GM15510 (cell line): ENCODE results near the gene TNP1.

Source experiments
- POLR2A ChIP-seq: IDR thresholded peaks from 3 replicates; pipeline ENCODE4 v1.6.1; 2011; ENCODE audit warnings: borderline replicate concordance; ENCODE audit not compliant: insufficient read length; ENCODE audit errors: extremely low read depth

Gene TNP1

GRCh38 chr2:216859944-216860343, at the start of gene TNP1:
Gene TNP1 (minus strand): TSS chr2:216860064. CDS start chr2:216860034, 30 bp downstream.
- TF ChIP-seq POLR2A: no peak

GRCh38 chr2:216908300-216908699, 48.4 kb upstream of the TNP1 start:
- TF ChIP-seq POLR2A: no peak

GRCh38 chr2:216905649-216906329, 45.9 kb upstream of the TNP1 start:
- no peak for TF ChIP-seq POLR2A

DNA sequence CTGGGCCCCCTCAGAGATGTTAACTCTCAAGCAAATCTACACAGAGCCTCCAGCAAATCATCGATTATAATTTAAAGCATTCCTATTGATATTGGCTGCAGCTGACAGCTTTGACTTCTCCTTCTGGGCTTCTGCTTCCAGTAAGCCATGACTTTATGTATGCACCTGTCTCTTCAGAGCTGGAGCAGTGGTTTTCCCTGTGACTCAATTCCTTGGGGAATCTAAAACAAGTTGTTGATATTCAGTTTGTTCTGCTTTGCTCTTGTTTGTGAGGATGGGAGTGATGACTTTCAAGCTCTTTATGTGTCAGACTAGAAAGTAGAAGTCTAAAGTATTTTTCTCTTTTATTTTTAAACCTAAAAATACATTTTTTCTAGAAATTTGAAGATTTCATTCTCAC, 45.1 kb upstream of the TNP1 start:
- no peak for TF ChIP-seq POLR2A

DNA sequence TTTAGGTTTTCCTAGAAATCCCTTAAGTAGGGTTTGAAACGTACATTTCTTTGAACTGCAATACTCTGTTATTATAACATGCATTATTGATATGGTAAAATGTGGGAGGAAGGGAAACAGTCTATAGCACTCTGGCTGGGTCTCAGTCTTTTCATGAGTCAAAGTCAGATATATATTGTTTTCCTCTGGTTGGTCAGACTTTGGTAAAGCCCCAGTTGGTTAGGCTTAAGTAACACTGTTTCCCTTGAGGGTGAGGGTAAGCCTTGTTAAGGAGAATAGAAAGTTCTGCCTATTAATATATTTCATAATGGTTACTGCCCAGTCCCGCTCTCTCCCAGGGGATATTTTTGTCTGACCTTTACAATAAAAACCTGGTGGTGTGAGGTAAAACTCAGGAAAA, 44.7 kb upstream of the TNP1 start:
- no peak for TF ChIP-seq POLR2A

DNA sequence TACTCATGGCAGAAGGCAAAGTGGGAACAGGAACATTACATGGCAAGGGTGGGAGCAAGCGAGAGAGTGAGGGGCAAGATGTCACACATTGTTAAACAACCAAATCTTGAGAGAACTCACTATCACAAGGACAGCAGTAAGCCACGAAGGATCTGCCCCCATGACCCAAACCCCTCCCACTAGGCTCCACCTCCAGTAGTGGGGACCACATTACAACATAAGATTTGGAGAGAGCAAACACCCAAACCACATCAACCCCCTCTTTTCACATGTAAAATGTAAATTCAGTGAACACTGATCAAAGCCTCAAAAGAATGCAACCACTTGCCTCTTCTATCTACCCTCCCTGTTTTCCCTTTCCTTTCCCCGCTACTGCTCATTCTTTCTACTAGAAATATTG, 43.6 kb upstream of the TNP1 start:
- no peak for TF ChIP-seq POLR2A

- no peak for TF ChIP-seq POLR2A
Observed at GRCh38 chr2:216901273-216901672, 41.4 kb upstream of the TNP1 start.

DNA sequence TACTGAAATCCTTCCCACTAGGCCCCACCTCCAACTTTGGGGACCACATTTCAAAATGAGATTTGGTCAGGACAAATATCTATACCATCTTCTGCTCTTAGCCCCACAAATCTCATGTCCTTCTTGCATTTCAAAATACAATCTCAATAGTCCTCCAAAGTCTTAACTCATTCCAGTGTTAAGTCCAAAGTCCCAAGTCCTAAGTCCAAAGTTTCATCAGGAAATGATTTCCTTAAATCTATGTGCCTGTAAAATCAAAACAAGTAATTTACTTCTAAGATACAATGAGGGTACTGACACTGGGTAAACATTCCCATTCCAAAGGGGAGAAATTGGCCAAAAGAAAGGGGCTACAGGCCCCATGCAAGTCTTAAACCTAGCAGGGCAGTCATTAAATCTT, 40.5 kb upstream of the TNP1 start:
- TF ChIP-seq POLR2A: no peak

DNA sequence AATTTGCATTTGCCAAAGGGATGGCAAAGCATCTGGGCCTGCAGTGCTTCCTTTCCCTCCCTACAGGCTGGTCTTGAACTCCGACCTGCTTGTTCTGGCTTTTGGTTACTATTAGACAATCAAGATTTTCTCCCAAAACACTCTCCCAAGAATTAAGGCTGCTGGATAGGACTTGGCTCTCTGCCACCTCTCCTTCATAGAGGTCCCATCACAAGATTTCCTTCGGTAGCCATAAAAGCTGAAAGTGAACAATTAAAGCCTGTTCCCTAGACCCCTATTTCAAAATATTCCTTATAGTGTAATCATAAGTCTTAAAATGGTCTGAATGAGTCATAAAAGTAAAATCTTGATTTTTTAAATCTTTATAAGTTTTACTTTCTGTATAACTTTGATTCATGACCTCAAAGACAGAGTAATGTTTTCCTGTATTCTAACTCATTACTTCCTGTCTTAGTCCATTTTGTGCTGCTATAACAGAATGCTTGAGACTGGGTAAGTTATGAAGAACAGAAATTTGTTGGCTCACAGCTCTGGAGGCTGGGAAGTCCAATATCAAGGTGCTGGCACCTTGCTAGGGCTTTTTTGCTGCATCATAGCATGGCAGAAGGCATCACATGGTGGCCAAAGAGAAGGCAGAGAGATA, 37.8 kb upstream of the TNP1 start:
- no peak for TF ChIP-seq POLR2A

DNA sequence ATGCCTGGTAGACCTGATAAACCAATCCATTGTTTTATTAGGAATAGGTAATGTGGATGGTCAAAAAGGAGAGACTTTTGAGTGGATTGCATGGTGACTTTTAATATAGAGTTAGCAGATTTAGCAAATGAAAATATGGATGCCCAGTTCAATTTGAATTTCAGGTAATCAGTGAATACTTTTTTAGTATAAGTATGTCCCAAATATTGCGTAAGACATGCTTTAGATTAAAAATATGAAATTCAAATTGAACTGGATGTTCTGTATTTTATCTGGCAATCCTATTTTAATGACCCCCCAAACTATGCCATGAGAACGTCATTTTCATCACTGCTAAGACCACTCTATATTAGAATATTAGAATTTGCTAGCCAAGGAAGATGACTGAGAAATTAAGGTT, 30.3 kb upstream of the TNP1 start:
- no peak for TF ChIP-seq POLR2A

- TF ChIP-seq POLR2A: no peak
Observed at GRCh38 chr2:216888887-216889622, 29.2 kb upstream of the TNP1 start.

DNA sequence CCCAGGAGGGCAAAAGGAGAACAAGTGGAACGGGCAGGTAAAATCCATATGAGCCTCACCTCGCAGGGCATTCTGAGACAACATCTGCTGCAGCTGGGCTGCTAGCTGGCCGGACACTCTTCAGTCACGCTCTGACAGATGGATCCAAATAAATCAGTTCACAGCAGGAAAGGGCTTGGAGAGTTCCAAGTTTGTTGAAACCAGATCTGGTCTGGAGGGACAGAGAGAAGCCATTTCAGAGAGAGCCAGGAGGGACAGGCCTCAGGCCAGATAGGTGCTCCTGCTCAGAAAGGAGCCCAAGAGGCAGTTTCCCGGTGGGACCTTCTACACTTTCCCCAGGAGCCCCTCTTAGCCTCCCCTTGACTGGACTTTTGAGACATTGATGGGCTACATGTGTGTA, 28.2 kb upstream of the TNP1 start:
- TF ChIP-seq POLR2A: no peak

DNA sequence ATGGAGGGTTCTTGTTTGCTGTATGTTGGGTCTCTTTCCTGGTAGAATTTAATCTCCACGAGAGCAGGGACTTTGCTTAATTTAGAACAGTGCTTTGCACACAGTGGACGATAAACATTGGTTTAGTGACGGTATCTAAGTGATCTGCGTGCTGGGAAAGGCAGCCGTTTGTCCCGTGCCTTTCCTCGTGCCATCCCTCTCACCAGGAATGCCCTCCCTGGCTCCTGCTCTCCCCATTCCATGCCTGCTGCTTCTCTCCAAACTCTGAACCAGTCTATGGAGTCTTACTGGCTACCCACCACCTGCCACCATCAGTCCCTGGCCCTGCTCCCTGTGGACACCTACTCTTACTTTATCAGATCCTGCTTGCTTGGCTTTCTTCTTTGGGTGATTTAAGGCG, 27.3 kb upstream of the TNP1 start:
- no peak for TF ChIP-seq POLR2A

GRCh38 chr2:216885117-216885553, 25.3 kb upstream of the TNP1 start:
- TF ChIP-seq POLR2A: no peak

GRCh38 chr2:216884347-216884746, 24.5 kb upstream of the TNP1 start:
- no peak for TF ChIP-seq POLR2A

GRCh38 chr2:216882876-216883275, 23.0 kb upstream of the TNP1 start:
- no peak for TF ChIP-seq POLR2A

DNA sequence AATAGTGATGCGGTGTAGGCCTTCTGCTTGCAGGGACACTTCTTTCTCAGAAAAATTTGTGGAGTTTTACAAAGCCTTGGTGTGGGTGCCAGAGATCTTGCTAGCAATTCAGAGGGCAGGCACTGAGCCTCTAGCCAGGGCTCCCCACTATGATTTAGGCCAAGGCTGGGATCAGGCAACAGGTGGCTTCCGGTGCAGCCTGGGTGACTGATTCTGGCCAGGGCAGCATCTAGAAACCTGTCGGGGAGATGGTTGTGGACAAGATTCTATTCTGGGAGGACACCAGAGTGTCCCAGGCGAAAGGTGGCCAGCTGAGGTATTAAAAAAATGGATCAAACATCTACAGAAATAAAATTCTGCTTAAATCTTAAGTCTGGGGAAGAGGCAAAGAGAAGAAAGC, 21.5 kb upstream of the TNP1 start:
- TF ChIP-seq POLR2A: no peak
